ENCODE measurements around the gene LRMDA.

LRMDA gene

DNA sequence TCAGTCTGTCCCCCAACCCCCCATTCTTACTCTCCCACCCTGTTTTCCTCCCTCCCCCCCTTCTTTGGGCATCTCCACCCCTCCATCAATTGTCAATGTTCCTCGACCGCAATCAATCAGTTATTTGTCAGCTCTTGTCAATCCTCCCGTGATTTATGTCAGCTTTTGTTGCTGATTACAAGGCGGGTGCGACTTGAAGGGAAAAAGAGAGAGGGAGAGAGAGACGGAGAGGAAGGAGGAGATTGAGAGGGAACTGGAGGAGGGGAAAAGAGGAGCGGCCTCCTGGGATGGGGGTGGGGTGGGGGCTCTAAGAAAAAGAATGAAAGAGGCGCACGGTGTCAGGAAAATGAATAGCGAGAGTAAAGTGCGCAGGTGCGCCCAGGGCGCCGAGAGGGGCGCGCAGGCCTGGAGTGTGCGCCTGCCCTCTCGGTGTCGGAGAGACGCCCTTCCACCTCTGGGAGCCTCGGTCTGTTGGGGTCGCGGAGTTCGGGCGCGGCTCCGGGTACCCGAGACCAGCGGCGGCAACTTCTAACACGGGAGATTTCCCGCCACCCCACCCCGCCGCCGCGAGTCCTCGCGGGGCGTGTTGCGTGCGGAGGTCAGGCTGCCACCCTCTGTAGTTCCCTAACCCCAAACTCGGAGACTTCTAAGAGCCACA lies 28.8 kb upstream of the LRMDA start:
- DNase-seq: no peak

DNA sequence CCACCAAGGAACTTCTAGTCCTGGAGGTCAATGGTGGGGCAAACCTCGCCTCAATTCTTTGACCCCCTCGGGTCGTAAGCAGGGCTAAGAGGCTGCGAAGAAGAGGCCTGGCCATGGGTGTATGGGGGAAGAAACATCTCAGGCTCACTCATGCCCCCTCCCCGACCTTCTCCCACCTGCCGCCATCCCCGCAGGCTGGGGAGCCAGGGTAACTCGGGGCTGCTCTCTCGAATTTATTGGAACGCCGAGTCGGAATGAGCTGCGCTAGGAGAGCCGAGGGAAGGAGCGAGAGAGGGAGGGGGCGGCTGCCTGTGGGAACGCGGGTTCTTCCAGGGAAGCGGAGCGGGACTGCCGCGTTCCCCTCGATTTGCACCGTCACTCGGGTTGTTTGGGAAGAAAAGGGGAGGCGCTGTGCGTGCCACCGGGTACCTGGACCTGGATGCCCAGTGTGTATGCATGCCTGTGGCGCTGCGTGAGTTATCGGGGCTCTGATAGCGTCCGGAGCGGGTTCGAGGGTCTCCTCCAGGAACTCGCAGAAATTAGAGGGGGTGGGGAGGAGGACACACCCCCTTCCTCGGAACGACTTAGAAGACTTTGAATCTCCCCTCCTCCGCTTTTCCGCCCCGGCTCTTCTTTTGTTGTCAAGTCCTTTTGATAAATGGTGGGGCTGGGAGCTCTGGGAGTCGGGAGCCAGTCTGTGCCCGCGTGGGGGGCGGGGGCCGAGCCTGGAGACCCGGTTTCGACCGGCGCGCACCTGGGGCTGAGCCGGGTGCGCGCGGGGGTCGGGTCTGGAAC lies 28.1 kb upstream of the LRMDA start:
- no peak for DNase-seq

DNA sequence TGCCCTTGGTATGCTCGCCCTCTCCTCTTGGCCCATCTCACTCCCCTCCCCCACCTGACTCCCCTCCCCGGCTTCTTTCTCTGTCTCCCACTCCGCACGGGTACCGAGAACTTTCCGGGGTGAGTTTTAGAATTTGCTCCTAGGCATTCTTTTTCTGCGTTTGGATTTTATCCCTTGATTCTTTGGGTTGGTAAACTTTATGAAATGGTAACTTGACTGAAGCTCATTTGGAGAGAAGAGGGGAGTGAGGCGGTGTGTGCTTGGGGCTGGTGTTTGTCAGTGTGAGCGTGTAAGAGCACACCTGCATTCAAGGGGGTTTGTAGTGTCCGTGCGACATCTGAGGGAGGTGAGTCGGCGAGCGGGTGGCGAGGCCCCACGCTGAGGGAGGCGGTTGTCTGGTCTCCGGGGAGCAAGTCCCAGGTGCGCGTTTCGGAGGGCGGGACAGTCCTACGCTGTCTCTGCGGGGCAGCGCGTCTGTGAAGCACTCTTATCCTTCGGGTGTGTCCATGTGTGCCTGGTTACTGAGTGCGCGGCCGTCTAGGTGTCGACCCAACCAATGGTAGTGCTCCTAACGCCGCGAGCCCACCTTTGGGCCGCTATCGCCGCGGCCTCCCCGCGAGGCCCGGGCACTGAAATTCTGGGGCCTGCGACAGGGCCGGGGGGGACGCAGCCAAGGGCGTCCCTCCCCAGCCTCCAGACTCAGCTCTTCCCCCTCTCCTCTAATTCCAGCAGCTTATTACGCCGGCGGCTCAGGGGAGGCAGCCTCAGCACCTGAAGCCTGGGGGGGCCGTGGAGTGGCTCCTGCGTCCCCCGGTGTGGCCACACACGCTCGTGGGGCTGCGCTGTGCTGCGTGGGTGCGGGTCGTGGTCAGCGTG lies 27.2 kb upstream of the LRMDA start:
- DNase-seq: no peak

DNA sequence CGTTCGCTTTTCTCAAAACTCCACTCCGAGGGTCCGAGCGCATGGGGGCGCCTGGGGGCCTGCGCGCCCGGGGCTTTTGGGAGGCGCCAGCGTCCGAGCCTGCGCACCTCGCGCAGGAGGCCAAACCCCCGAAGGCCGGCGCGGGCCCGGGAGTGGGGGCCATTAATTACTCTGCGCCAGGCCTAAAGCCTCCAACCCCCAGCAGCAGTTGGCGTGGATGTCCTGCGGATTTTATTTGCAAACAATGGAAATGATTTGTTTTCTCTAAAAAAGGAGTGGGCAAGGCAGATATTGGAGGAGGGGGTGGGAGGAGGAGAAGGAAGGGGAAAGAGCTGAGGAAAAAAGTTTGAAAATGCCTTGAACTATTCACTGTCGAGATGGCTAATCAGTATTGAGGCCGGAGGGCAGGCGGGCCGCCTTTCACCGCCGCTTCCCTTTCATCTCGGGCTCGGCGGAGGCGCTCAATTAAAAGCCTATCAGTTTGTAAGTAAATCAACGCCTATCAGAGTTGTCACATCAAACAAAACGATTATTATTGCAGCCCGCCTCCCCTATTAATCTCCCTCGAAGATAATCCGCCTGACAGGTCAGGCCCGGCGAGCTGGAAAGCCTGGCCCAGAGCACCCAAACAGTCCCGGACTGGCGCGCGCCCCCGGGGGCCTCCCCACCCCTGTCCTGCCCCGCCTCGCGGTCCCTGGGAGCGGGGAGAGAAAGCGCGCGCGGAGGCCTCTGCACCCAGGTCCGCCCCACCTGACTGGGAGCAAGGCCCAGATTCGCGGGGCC lies 26.4 kb upstream of the LRMDA start:
- no peak for DNase-seq

DNA sequence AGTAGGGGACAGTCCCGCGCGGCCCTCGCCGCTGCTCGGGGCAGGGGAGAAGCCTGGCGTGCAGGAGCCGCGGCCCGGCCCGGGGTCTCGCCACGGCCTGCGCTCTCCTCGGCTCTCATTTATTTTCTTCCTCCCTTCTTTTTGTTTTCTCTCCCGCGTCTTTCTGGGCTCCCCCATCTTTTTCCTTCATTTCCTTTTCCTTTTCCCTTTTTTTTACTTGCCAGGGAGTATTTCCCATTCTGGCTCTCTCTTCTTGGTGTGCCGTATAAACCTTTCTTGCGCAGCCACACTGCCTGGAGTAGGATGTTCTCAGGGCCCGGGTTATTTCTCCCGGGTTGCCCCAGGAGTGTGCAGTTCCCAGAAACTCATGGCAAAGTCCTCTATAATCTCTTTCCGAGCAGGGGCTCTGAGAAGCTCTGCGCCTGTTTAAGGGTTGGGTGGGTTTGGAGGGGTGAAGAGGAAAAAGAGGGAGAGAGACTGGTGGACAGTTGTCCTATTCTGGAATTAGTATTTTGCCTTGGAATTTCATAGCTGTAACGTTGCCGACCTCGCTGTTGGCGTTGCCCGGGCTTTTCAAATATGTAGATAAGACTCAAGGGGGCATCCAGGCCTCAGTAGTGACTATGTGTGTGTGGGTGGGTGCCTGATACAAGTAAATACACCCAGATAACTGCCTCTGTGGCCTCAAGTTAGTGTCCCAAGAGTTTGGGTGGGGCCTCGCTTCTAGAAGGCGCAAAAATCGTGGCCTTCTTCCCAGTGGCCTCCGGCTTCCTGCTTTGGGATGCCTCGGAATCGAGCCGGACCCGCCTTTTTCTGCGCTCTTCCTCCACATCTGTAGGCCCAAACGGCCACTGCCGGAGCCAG lies 25.6 kb upstream of the LRMDA start:
- DNase-seq: no peak

DNA sequence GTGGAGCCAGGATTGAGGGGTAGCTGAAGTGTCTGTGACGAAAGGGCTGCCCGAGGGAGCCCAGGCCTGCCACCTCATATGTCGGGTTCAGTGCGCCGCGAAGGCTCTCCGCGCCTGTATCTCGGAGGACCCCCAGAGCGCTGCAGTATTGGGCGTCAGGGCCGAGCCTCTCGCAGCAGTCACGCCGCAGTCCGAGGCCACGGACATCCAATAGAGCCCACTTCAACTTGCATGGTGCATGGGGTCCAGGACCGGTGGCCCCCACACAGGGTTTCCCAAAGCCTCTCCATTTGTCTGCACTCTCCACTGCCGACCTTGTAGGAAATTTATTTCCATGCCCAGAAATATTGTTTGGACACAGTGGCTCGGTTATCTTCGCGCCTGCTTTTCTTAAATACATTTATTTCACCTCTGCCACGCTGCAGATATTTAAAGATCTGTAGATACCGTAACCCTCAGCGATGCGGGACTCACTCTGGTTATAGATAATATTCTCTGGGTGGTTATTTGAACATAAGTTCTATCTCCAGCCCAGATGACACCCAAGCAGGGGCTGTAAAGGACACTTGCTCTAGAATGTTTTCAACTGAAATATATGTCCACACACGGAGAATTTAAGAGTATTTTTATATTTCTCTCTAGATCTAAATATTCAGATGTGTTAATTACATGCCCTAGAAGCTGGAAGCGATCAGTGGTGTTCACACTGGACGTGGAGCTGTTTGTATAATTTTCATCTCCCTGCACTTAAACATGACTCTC lies 24.8 kb upstream of the LRMDA start:
- DNase-seq: no peak

DNA sequence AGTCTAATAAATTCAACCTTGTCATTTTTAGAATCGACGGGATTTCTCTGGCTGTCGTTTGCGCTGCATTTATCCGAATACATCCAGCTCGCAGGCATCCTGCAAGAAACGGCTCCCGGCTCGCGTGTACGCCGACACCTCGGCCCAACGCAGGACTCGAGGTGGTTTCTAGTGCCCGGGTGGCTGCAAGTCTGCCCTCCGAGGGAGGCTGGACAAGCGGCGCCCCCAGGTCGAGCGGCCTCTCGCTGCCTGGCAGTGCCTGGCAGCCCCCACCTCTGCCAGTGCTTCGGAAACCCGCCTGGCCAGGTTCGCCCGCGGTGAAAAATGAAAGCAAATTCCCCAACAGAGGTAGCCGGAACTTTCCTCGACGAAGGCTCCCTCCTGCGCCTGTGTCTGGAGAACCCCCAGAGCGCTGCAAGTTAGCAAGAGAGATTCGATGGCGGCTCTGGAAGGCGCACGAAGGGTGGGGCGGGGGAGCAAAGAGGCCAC lies 24.2 kb upstream of the LRMDA start:
- no peak for DNase-seq

DNA sequence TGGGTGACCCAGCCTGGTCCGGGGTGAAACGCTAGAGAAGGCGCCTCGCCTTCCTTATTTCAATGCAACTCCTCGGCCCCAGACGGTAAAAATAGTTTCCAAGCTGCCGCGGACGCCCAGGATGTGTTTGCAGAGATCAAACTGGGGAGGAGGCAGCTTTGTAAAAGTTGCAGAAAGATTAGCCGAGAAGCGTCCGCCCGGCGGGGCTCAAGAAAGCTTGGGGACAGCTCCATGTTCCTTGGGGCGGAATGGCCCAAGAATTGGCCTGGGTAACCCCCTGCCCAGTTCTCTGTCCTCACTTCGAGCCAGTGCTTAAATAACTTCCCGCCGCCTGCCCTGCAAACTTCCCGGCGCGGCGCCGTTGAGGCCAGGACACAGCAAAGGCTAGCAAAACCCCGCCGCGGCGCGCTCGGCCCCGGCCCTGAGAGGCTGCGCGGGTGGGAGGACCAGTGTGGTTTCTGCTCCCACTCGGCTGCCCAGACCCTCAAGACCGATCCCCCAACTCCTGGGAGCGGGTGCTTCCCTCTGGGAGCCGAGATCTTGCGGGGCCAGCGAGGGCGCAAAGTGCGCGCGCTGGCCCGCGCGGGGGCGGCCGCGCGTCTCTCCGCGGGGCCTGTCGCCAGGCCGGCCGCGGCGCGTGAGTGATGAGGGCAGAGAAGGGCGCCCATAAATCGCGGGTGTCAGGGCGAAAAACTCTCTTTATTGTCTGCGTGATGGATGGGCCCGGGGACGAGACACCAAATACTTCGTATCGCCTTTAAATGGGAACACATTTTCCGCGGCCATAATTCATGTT lies 23.5 kb upstream of the LRMDA start:
- no peak for DNase-seq

DNA sequence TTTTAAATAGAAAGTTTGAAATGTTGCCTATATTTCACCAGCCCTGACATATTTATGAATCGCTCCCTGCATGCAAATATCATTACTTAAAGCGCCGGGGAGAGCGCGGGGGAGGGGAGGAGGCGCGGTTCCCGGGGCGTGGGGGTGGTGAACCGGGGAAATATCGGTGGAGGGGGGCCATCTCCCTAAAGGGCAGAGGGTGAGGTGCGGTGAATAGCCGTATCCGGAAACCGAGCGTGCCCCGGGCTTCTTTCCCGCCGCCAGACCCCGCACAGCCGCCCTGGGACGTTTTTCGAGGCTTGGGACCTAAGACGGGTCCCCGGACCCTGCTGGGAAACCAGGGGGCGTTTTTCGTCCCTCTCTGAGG lies 22.9 kb upstream of the LRMDA start:
- no peak for DNase-seq

DNA sequence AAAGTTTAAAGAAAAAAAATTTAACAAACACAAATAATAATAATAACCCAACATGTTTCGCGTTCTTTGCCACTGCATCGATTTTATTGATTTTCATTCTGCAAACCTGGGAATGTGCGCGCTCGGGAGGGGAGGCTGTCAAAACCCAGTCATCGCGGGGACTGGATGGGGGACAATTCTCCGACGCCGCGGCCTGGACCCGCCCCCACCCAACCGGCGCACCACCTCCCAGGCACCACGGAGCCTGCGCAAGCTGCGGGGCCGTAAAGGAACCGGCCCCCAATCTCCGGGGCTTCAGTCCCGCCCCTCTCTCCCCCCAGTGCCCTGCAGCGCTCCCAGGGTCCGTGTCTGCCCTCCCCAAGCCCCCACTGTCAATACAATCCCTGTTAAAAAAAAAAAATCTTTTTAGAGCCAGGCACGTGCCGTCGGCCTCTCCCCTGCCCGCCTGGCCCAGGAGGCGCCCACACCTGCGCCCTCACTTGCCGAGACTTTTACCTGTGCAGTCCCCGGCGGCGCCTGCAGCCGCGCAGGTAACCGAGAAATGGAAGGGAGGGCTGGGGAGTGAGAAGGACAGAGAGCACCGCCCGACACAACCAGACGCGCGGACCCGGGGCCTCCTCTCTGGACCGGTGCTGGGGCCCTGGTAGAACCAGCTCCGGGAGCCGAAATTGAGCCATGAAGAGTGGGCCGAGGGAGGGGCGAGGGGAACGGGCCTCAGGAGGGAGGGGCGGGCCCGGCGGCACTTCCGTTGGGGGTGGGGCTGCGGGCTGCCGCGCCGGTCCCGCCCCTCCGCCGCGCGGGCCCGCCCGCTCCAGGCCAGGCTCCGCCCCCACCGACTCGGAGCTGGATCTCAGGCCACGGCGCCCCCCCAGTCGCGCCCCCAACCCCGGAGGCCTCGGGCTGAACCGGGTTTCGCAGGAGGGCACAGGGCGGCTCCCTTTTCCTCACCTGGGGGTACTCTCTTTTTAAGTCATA lies 22.2 kb upstream of the LRMDA start:
- no peak for DNase-seq

DNA sequence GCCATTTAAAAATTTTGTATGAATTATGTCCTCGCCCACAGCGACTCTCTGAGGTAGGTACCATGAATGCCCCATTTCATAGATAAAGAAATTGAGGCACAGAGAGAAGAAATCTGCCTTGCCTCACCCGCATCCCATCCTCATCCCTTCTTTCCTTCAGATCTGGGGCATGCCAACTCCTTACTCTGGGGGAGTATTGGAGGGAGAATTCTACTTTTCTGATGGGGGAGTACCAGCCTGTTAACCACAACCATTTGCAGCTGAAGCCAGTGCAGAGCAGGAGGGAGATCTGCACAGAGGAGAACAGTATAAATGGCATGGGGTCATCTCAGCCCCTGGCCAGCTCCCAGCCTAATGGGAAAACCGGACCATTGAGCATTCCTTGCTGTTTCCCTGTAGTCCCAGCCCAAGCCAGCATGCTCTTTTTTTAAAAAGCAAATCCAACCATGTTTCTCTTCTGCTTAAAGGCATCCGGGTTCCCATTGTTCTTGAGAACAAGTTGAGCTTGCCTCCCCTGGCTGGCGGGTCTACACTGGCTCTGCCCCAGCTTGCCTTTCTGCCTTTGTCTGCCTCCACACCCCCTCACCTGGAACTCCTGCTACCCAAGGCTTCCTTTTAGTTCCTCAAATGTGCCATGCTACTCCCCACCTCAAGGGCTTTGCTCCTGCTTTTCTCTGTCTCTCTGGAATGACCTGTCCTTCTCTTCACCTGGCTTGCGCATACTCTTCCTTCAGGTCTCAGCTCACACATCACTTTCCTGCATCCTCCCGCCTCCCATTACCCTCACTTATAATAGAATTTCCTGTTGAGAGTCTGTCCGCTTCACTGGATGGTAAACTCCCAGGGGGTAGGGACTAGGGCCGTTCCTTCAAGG lies 21.1 kb upstream of the LRMDA start:
- DNase-seq: no peak

DNA sequence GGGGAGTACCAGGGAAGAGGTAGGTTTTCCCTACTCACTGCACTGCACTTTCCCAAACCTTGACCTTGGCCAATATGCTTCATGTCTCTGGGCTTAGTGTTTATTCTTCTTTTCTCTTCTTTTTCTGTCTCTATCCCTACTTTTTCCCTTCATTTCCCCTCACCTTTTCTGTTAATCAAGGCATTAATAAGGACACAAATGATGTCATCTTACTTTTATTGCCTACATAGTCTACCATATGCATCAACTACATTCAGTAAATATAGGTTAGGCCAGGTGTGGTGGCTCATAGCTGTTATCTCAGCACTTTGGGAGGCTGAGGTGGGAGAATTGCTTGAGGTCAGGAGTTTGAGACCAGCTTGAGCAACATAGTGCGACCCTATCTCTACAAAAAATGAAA lies 16.9 kb upstream of the LRMDA start:
- no peak for DNase-seq

DNA sequence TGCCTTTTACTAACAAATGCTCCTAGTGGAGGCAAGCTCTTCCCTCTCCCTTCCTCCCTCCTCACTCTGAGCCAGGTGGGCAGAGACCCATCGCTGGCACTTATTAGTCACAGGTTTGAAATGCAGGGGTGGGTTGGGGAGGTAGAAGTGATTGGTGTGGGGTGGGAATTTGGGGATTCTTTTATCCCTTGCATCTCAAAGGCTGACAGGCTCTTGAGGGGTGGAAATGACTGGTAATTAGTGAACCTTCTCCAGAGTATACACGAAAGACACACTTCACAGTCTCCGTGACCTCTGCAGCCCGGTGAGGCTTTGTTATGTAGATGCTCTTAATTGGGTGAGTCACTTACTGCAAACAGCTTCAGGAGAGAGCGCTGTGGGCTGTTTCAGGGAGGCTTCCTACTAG lies 13.9 kb upstream of the LRMDA start:
- no peak for DNase-seq

DNA sequence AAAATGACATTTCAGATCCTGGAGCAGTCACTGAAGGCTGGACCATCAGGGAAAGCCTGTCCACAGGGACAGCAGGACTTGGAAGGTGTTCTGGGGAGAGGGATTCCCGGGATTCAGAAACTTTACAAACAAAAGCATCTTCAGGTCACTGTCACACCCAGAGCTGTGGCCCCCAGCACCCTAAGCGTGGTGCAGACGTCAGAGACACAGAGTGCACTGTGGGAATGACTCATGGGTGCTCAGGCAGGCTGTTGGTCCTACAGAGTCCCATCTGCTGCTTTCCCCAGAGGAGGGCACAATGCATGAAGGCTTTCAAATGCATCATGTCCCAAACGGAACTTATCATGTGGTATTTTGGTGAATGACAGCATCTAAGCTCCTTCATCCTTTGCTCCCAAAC lies 13.1 kb upstream of the LRMDA start:
- no peak for DNase-seq

DNA sequence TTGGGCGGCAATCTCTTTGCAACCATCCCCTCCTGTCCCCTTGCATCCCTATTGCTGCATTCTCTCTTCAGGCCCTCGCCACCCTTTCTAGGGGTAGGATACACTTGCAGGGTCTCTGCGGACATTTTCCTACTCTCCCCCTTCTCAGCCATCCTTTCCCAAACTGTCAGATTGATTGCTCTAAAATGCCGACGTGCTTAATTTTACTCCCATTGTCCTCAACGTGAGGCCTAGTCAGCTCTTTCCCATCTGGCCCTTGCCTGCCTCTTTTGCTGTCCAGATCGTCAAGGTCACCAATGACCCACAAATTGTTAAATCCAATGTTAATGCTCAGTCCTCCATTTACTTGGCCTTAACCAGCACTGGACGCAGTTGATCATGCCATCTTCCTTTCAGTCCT lies 12.7 kb upstream of the LRMDA start:
- DNase-seq: no peak

DNA sequence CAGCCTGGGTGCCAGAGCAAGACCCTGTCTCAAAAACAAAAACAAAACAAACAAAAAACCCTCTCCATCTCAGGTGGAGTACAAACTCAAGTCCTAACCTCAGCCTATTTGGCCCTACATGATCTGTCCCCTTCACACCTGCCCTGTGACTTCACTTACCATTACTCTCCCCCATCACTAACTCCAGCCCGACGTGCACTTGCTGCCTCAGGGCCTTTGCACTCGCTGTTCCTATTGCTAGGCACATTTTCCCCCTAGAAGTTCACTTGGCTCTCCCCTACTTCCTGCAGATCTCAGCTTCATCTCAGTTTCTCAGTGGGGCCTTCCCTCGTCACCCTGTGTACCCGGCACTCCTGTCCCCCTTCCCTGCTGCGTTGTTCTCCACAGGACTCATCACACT lies 8.5 kb upstream of the LRMDA start:
- no peak for DNase-seq

DNA sequence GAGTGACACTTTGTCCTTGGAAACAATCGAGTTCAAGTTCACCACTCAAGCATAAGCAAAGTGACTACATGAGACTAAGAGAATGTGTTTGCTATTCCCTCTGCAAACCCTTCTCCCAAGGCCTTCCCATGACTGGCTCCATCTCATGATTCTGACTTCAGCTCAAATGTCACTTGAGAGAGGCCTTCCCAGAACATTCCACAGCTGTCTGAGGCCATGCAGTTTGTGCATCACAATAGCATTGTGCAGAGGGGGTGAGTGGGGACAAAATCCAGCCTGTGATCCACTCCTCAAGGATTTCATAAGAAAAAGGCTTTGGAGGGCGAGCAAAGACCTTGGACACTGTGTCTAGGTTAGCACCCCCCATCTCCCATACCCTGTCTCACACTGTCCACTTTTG lies 6.9 kb upstream of the LRMDA start:
- DNase-seq: no peak

Data from activated CD4-positive, alpha-beta T cell treated with anti-CD3 and anti-CD28 coated beads for 1 hour (primary cell).